Activated T-cell treated with anti-CD3 and anti-CD28 coated beads, Interleukin-2, amount 50 U/mL, for 24 hours (primary cell): Measurements from ENCODE around the gene ATXN7L3.
"Not testable (repeated sequence)": the region's sequence is repeated elsewhere in the genome, so short reads cannot be mapped to it uniquely, and the experiment has no call there.

Experiments
- DNase-seq: peaks from one replicate; pipeline ENCODE4 v3.0.0-alpha.2; 2020
- H3K27ac Mint-ChIP-seq: 2 replicates; pipeline ENCODE4 v1.8.0; 2020; ENCODE audit warnings: mild to moderate bottlenecking, mixed read lengths
- H3K27me3 Mint-ChIP-seq: 2 replicates; pipeline ENCODE4 v1.8.0; 2020; ENCODE audit warnings: mixed read lengths
- H3K36me3 Mint-ChIP-seq: 2 replicates; pipeline ENCODE4 v1.8.0; 2020; ENCODE audit warnings: low read depth, mixed read lengths
- H3K4me1 Mint-ChIP-seq: 2 replicates; pipeline ENCODE4 v1.8.0; 2020; ENCODE audit warnings: low read depth, mixed read lengths
- H3K4me3 Mint-ChIP-seq: 2 replicates; pipeline ENCODE4 v1.8.0; 2020; ENCODE audit warnings: mild to moderate bottlenecking, moderate library complexity, mixed read lengths
- H3K9me3 Mint-ChIP-seq: 2 replicates; pipeline ENCODE4 v1.8.0; 2020; ENCODE audit warnings: mixed read lengths

The ATXN7L3 gene

GRCh38 chr17:44177640-44178039 lies 22.0 kb downstream of the ATXN7L3 start:
- peaks cover 51% of the 10 kb centered on the region for H3K36me3 Mint-ChIP-seq
- no peaks in the 10 kb centered on the region for H3K9me3 Mint-ChIP-seq
- peaks cover 9% of the 10 kb centered on the region for H3K4me1 Mint-ChIP-seq
- H3K27me3 Mint-ChIP-seq: no peaks in the 10 kb centered on the region
- no peak overlapping the region for H3K4me3 Mint-ChIP-seq
- no peak for DNase-seq
- H3K27ac Mint-ChIP-seq: peak overlapping the region; percentile 29

- DNase-seq: no peak
- H3K4me3 Mint-ChIP-seq: no peak overlapping the region
- H3K36me3 Mint-ChIP-seq: peaks cover 43% of the 10 kb centered on the region
- peaks cover 2% of the 10 kb centered on the region for H3K4me1 Mint-ChIP-seq
- no peaks in the 10 kb centered on the region for H3K27me3 Mint-ChIP-seq
- peak overlapping the region; percentile 76 for H3K27ac Mint-ChIP-seq
- no peaks in the 10 kb centered on the region for H3K9me3 Mint-ChIP-seq
Observed at GRCh38 chr17:44176671-44177501, 22.8 kb downstream of the ATXN7L3 start.

DNA sequence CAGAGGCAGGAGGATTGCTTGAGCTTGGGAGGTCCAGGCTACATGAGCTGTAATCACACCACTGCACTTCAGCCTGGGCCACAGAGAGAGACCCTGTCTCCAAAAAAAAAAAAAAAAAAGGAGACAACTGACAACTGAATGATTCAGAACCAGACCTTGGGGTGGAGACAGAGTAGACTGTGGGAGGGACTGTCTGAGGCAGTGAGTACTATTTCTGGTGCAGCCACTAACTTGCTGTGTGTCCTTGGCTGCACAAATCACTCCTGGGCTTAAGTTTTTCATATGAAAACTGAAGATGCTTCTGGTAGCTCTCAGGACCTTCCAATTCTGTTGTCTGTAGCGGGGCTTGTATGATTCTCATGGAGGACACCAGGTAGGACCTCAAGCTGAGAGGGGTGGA lies 23.4 kb downstream of the ATXN7L3 start:
- Mint-ChIP-seq H3K9me3 (no peaks in the 10 kb centered on the region), H3K36me3 (peaks cover 37% of the 10 kb centered on the region), H3K4me1 (no peaks in the 10 kb centered on the region), H3K27me3 (no peaks in the 10 kb centered on the region), H3K4me3 (no peak overlapping the region), H3K27ac (peak overlapping the region; percentile 76)
- no peak for DNase-seq

GRCh38 chr17:44174427-44174826 lies 25.3 kb downstream of the ATXN7L3 start:
- Mint-ChIP-seq H3K27ac (no peak overlapping the region), H3K36me3 (peaks cover 36% of the 10 kb centered on the region), H3K27me3 (no peaks in the 10 kb centered on the region), H3K9me3 (no peaks in the 10 kb centered on the region), H3K4me3 (no peak overlapping the region), H3K4me1 (no peaks in the 10 kb centered on the region)
- DNase-seq: no peak

DNA sequence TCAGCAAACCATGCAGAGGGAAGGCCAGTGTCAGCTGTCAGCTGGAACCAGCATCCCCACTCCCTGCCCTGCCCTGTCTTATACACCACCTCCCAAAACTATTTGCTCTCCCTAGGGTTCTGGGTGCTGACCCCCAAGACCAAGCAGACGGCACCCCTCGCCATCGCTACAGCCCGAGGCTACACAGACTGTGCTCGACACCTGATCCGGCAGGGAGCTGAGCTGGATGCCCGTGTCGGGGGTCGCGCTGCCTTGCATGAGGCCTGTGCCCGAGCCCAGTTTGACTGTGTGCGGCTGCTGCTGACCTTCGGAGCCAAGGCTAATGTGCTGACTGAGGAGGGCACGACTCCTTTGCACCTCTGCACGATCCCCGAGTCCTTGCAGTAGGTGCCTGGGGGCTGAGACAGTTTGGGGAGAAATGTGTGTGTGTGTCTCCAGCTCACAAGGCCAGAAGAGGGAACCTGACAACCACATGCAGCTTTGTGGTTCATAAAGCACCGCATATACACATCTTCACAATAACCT lies 27.7 kb downstream of the ATXN7L3 start:
- H3K4me3 Mint-ChIP-seq: no peak overlapping the region

DNA sequence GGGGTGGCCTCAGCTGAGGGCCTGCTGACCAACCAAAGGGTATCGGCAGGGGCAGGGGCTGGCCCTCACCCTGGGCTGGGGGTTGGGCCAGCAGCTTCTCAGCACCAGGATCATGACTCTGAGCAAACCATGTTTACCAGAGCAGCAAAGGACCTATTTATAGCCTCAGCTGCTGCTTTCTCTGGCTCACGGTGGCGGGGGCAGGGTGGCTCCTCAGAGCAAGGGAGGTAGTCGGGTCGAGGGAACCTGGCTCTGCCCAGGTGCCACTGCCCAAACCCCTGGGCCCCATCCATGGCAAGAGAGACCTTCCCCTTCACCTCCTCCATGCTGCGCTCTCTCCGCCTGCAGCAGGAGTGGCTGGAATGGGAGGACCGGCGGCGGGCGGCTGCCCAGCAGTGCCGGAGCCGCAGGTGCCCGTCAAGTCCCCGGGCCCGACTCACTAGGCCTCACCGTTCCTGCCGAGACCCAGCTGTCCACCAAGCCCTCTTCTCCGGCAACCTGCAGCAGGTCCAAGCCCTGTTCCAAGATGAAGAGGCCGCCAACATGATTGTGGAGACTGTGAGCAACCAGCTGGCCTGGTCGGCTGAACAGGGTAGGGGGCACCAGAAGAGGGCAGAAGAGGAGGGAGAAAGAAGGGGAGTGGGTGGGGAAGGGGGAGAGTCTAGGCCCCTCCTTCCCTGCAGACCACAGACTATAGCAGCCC lies 29.0 kb downstream of the ATXN7L3 start, which contains the start of gene ASB16:
TSS of gene ASB16 (plus strand) at position 206 of the 703 bp plus-strand sequence. CDS start at position 292, 86 bp downstream.
- no peak within 1 kb of the TSS for H3K4me3 Mint-ChIP-seq
- H3K9me3 Mint-ChIP-seq: no peaks in the 10 kb centered on the region
- H3K36me3 Mint-ChIP-seq: peaks cover 6% of the 10 kb centered on the region
- no peak within 1 kb of the TSS for H3K27ac Mint-ChIP-seq
- H3K4me1 Mint-ChIP-seq: peaks cover 8% of the 10 kb centered on the region
- no peak for DNase-seq
- H3K27me3 Mint-ChIP-seq: no peaks in the 10 kb centered on the region

More for the DNA sequence above, 27.7 kb downstream of the ATXN7L3 start:
- DNase-seq: no peak
- peaks cover 8% of the 10 kb centered on the region for H3K4me1 Mint-ChIP-seq
- H3K27ac Mint-ChIP-seq: no peak overlapping the region
- no peaks in the 10 kb centered on the region for H3K27me3 Mint-ChIP-seq
- H3K9me3 Mint-ChIP-seq: no peaks in the 10 kb centered on the region
- peaks cover 17% of the 10 kb centered on the region for H3K36me3 Mint-ChIP-seq

GRCh38 chr17:44170135-44170498 lies 29.6 kb downstream of the ATXN7L3 start:
- DNase-seq: no peak
- no peaks in the 10 kb centered on the region for H3K9me3 Mint-ChIP-seq
- no peak overlapping the region for H3K4me3 Mint-ChIP-seq
- H3K27me3 Mint-ChIP-seq: no peaks in the 10 kb centered on the region
- no peak overlapping the region for H3K27ac Mint-ChIP-seq
- H3K4me1 Mint-ChIP-seq: peaks cover 8% of the 10 kb centered on the region
- peaks cover 2% of the 10 kb centered on the region for H3K36me3 Mint-ChIP-seq

DNA sequence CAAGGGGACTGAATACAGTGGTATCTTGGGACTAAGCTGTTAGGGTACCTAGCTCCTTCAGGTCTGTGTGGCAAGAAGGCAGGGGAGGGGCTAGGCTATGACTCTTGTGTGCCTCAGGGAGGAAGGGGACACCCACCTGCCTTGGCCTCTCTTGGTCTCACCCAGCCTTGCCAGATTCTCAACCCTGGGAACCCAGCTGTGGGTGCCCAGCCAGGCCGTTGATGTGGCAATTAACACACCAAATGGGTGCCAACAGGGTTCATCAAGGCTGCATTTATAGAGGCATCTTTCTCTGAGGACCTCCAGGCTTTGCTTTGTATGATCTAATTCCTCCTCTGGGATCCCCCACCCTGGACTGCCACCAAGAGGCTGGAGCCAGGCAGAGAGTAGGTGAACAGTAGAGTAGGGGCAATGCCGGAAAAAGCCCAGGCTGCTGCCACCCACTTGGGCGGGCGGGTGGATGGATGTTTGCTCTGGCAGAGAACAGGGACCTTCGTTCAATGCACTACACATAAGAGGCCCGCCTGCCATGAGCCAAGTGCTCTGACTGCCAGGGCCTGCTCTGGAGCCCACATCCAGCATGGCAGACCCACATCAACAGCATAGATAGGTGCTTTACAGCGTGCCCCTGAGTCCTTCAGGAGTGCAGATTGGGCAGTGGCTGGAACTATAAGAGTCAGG lies 32.4 kb downstream of the ATXN7L3 start:
- peaks cover 8% of the 10 kb centered on the region for H3K4me1 Mint-ChIP-seq
- H3K36me3 Mint-ChIP-seq: peaks cover 3% of the 10 kb centered on the region
- H3K27me3 Mint-ChIP-seq: no peaks in the 10 kb centered on the region
- no peak for DNase-seq
- no peak overlapping the region for H3K27ac Mint-ChIP-seq
- no peaks in the 10 kb centered on the region for H3K9me3 Mint-ChIP-seq
- no peak overlapping the region for H3K4me3 Mint-ChIP-seq

GRCh38 chr17:44164476-44164875 lies 35.2 kb downstream of the ATXN7L3 start:
- H3K4me3 Mint-ChIP-seq: no peak overlapping the region
- no peaks in the 10 kb centered on the region for H3K27me3 Mint-ChIP-seq
- DNase-seq: no peak
- H3K36me3 Mint-ChIP-seq: peaks cover 19% of the 10 kb centered on the region
- H3K9me3 Mint-ChIP-seq: no peaks in the 10 kb centered on the region
- no peak overlapping the region for H3K27ac Mint-ChIP-seq
- peaks cover 10% of the 10 kb centered on the region for H3K4me1 Mint-ChIP-seq

DNA sequence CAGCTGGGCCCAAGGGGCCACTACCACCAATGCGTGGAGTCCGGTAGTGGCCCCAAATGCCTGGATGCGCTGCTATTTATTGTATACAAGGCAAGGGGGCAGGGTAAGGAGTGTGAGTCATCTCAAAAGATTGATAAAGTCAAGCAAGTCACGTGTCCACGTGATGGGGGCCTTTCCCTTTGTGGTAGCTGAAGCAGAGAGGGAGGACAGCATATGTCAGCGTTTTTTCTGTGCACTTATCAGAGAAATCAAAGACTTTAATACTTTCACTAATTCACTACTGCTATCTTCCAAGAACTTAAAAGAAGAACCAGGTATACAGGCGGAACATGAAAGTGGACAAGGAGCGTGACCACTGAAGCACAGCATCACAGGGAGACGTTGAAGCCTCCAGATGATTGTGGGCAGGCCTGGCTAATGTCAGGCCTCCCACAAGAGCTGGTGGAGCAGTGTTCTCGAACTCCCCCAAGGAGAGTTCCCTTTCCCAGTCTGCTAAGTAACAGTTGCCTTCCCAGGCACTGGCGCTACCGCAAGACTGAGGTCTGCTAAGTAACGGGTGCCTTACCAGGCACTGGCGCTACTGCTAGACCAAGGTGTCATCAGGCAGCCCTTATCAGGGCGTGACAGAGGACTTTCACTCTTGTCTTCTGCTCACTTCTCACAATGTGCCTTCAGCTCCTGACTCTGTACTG lies 40.0 kb downstream of the ATXN7L3 start:
- no peak for DNase-seq
- H3K36me3 Mint-ChIP-seq: peaks cover 51% of the 10 kb centered on the region
- H3K4me3 Mint-ChIP-seq: no peak overlapping the region
- no peaks in the 10 kb centered on the region for H3K27me3 Mint-ChIP-seq
- peak overlapping the region; percentile 55 for H3K27ac Mint-ChIP-seq
- H3K9me3 Mint-ChIP-seq: no peaks in the 10 kb centered on the region
- peaks cover 5% of the 10 kb centered on the region for H3K4me1 Mint-ChIP-seq

DNA sequence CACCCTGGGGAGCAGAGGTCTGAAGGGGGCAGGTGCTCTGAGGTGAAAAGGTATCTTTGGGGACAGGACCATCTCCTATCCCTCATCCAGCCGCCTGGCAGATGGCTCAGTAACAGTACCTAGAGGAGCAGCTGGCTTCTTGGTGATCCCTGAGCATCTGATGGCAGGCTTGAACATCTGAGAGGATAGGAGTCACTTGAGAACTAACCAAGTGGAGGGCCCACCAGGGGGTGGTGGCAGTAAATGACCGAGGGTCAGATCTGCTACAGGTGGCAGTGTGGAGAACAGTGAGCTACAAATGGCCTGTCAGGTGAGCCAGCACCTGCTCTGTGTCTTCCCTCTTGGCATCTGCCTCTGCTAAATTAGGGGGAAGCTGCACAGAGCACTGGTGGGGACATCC lies 44.2 kb downstream of the ATXN7L3 start:
- Mint-ChIP-seq H3K27ac (no peak overlapping the region), H3K4me3 (no peak overlapping the region), H3K27me3 (no peaks in the 10 kb centered on the region), H3K9me3 (no peaks in the 10 kb centered on the region), H3K4me1 (peaks cover 5% of the 10 kb centered on the region), H3K36me3 (peaks cover 64% of the 10 kb centered on the region)
- DNase-seq: no peak

GRCh38 chr17:44152875-44153274 lies 46.8 kb downstream of the ATXN7L3 start:
- Mint-ChIP-seq H3K27me3 (no peaks in the 10 kb centered on the region), H3K4me3 (no peak overlapping the region), H3K27ac (no peak overlapping the region)

DNA sequence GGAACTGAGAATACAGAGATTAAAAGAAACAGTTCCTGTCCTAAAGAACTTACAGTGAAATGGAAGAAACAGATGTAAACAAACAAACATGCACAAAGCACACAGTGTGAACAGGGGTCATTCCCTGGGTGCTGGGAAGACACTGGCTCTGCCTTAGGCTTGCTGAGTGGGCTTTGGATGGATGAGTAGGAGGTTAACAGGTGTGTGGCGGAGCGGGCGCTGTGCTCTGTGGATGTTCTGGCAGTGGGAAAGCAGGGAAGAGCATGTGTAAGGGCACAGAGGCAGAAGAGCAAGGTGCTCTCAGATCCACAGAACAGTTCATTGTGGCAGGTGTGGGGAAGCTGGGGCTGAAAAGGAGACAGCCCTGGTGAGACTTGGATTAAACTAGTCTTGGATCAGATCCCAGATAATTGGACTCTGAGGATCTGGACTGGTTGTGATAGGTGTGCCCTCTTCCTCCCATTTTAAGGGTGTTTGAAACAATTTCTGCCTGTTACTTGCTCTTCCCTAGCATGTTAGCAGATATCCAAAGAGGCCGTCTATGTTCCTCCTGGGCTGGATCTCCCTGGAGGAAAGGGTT lies 49.8 kb downstream of the ATXN7L3 start:
- no peak for DNase-seq
- Mint-ChIP-seq H3K27ac (no peak overlapping the region), H3K4me3 (no peak overlapping the region), H3K27me3 (no peaks in the 10 kb centered on the region), H3K36me3 (peaks cover 78% of the 10 kb centered on the region), H3K4me1 (peaks cover 2% of the 10 kb centered on the region), H3K9me3 (no peaks in the 10 kb centered on the region)

More at GRCh38 chr17:44152875-44153274, 46.8 kb downstream of the ATXN7L3 start:
- no peak for DNase-seq
- peaks cover 74% of the 10 kb centered on the region for H3K36me3 Mint-ChIP-seq
- peaks cover 2% of the 10 kb centered on the region for H3K4me1 Mint-ChIP-seq
- H3K9me3 Mint-ChIP-seq: no peaks in the 10 kb centered on the region

DNA sequence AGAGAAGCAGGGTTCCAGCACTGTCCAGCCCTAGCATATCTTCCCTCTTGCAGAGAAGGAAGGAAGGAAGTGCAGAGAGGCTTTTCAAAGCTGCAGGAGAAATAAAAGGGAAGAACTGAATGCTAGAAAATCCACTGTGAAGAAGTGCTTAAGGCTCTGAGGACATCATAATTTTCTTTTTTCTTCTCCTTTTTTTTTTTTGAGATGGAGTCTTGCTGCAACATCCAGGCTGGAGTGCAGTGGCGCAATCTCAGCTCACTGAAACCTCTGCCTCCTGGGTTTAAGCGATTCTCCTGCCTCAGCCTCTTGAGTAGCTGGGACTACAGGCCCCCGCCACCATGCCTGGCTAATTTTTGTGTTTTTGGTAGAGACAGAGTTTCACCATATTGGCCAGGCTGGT lies 50.6 kb downstream of the ATXN7L3 start:
- not testable (repeated sequence) for DNase-seq, H3K4me1 Mint-ChIP-seq, H3K27ac Mint-ChIP-seq, H3K27me3 Mint-ChIP-seq, H3K9me3 Mint-ChIP-seq, H3K4me3 Mint-ChIP-seq
- H3K36me3 Mint-ChIP-seq: peaks cover 73% of the 10 kb centered on the region
